ENCODE data around the gene GSG1L.

DNA sequence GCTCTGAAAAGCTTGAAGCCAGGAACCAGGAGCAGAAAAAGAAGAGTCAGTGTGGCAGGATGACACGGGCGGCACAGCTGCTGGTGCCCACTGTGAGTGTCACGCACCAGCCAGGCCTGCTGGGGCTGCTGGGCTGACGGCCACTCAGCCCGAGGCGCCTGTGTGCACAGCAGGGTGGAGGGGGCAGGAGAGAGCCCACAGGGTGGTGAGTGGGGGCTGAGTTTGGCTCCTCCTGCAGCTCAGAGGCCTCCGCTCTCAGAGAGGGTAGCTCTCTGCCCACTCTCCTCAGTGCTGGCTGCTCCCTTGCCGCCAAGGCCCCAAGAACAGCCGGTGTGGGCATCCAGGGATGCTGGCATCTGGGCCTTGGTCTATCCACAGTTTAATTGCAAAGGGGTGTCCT, 59.6 kb downstream of the GSG1L start:
- TF ChIP-seq, protein P1, sequence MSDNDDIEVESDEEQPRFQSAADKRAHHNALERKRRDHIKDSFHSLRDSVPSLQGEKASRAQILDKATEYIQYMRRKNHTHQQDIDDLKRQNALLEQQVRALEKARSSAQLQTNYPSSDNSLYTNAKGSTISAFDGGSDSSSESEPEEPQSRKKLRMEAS (IDR thresholded peaks at IDR 0.05; ENCODE audit: low read depth, low read length) = no peak
- TF ChIP-seq CTCF (IDR thresholded peaks at IDR 0.05; ENCODE audit: low read depth, low read length) (no peak), MYC (IDR thresholded peaks at IDR 0.05; ENCODE audit: low read depth, low read length) (no peak), POLR2A (IDR thresholded peaks at IDR 0.05; ENCODE audit: extremely low read depth, insufficient read length) (no peak)

Data from NB4 (cell line).